ENCODE measurements around the gene LRP5.

- TF ChIP-seq CTCF (IDR thresholded peaks at IDR 0.05 in 8 of 11, conservative IDR thresholded peaks at IDR 0.05 in 3 of 11), result no peak
- no peak for TF ChIP-seq POLR2A (IDR thresholded peaks at IDR 0.05)
- no peak for TF ChIP-seq POLR2AphosphoS5 (IDR thresholded peaks at IDR 0.05)
These were observed 2.7 kb upstream of the LRP5 start for GRCh38 chr11:68309621-68310185.
